Mucosa of stomach (tissue), 1 donor: Measurements from ENCODE around the gene OTOP1.
"Not testable (repeated sequence)": the region's sequence is repeated elsewhere in the genome, so short reads cannot be mapped to it uniquely, and the experiment has no call there.

Experiments used
- H3K27me3 ChIP-seq: one replicate; pipeline ENCODE4 v1.7.0; 2013; ENCODE audit warnings: mild to moderate bottlenecking, low read length; ENCODE audit not compliant: control insufficient read depth, insufficient read depth
- H3K36me3 ChIP-seq: one replicate; pipeline ENCODE4 v1.7.0; 2013; ENCODE audit warnings: low read length; ENCODE audit not compliant: control insufficient read depth, insufficient read depth
- H3K4me1 ChIP-seq: one replicate; pipeline ENCODE4 v1.7.0; 2013; ENCODE audit warnings: mild to moderate bottlenecking, low read length; ENCODE audit not compliant: control insufficient read depth, insufficient read depth
- H3K4me3 ChIP-seq: one replicate; pipeline ENCODE4 v1.7.0; 2013; ENCODE audit warnings: low read length
- H3K9ac ChIP-seq: one replicate; pipeline ENCODE4 v1.7.0; 2013; ENCODE audit warnings: mild to moderate bottlenecking, low read length, moderate library complexity
- H3K9me3 ChIP-seq: one replicate; pipeline ENCODE4 v1.7.0; 2013; ENCODE audit warnings: mild to moderate bottlenecking, low read length, moderate library complexity; ENCODE audit not compliant: control insufficient read depth
- donor health status: Pancreatic carcinoma.

The OTOP1 gene

DNA sequence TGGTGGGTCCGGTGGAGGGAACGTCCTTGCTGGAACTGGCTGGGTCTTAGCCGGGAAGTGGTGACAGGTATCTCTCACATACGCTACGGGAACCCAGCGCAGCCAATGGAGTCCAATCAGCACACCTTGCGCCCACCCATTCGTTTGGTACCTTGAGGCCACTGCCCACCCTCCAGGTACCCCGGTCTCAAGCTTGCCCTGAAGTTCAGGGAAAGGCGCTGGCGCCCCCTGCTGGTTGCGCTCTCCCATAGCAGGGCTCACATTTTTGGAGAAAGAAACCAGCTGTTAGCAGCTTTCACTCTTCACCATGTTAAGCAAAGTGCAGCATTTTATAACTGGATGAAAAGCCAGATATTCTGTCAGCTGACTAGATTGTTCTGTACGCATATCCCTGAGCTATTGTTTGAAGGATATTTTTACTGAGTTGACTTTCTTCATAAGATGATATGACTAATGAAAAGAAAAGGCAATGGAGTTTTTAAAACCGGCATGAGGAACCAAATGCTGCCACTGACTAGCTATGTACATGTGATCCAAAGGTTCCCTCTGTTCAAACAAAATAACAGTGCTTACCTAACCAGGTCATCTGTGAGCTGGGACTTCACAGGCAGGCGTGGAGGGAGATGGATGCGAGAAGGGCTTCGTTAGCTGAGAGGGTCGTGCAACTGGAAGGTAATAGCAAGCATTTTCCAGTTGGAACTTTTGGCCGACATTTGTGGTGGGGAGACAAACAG lies 43.7 kb downstream of the OTOP1 start:
- H3K36me3 ChIP-seq = no peaks in the 10 kb centered on the region
- peaks cover 4% of the 10 kb centered on the region for H3K4me1 ChIP-seq
- H3K9me3 ChIP-seq = no peaks in the 10 kb centered on the region
- H3K27me3 ChIP-seq = no peaks in the 10 kb centered on the region
- H3K4me3 ChIP-seq = no peak overlapping the region
- H3K9ac ChIP-seq = no peak overlapping the region

DNA sequence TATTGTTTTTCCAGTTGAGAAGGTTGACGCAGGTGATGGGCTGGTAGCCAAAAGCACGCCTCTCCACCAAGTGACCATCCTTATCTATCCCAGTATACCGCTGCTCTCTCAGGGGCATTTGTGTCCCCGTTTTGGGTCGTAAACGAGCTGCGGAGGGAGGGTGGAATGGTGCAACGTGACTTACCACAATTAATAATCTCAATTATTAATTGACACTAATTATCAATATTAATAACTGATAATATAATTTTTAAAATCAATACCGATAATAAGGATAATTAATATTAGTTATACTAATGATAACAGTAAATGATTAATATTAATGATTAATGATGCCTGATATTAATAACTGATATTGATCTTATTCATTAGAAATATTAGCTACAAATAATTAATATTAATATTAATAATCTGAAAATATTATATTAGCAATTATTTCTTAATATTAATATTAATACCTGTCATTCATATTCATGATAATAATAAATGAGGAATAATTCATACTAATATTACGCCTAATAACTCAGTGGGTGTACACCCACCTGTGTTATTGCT lies 56.1 kb downstream of the OTOP1 start:
- Histone ChIP-seq H3K9me3 (no peaks in the 10 kb centered on the region), H3K36me3 (no peaks in the 10 kb centered on the region), H3K9ac (no peak overlapping the region), H3K27me3 (no peaks in the 10 kb centered on the region), H3K4me3 (no peak overlapping the region), H3K4me1 (no peaks in the 10 kb centered on the region)

DNA sequence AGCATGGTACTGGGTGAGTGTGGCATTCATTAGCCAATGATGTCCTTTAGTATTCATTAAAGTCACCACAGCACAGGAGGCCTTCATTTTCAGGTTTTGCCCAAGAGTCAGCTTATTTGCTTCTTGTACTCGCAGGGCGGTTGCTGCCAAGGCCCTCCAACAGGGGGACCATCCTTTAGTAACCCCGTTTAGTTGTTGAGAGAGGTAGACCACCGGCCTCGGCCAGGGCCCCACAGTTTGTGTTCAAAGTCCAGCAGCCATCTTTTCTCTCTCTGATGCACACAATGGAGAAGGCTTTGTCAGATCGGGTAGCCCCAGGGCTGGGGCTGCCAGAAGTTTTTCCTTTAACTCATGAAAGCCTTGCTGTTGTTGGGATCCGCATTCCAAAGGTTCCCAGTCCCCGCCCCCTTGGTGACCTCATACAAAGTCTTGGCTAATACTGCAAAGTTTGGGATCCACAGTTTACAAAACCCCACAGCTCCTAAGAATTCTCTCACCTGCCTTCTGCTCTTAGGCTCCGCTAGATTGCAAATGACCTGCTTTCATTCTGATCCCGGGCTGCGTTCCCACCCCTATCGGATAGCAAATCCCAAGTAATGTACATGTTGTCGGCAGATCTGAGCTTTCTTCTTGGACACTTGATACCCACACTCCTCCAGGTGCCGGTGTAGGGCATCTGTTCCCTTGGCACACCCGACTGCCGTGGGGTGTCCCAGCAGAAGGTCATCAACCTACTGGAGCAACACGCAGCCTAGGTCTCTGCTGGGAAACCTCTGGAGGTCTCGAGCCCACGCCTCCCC lies 58.5 kb downstream of the OTOP1 start:
- not testable (repeated sequence) for H3K4me3 ChIP-seq, H3K27me3 ChIP-seq, H3K4me1 ChIP-seq, H3K36me3 ChIP-seq, H3K9ac ChIP-seq, H3K9me3 ChIP-seq

DNA sequence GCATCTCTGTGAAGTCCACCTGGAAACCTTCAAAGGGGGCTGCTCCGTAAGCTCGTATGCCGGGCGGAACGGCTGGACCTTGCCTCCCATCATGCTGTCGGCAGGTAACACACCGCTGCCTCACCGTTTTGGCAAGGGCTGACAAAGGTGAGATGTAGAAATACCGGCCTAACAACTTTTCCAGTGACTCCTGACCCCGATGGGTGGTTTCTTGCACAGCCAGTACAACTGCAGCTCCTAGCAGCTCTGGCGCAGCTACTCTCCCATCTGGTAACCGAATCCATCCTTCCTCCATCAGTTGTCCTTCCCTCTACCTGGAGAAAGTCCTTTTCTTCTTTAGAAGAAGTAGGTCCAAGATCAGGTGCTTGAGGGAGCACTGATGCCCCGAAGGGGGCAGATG lies 59.7 kb downstream of the OTOP1 start:
- H3K9ac ChIP-seq, H3K4me3 ChIP-seq, H3K36me3 ChIP-seq, H3K27me3 ChIP-seq, H3K9me3 ChIP-seq: not testable (repeated sequence)
- peaks cover 15% of the 10 kb centered on the region for H3K4me1 ChIP-seq

DNA sequence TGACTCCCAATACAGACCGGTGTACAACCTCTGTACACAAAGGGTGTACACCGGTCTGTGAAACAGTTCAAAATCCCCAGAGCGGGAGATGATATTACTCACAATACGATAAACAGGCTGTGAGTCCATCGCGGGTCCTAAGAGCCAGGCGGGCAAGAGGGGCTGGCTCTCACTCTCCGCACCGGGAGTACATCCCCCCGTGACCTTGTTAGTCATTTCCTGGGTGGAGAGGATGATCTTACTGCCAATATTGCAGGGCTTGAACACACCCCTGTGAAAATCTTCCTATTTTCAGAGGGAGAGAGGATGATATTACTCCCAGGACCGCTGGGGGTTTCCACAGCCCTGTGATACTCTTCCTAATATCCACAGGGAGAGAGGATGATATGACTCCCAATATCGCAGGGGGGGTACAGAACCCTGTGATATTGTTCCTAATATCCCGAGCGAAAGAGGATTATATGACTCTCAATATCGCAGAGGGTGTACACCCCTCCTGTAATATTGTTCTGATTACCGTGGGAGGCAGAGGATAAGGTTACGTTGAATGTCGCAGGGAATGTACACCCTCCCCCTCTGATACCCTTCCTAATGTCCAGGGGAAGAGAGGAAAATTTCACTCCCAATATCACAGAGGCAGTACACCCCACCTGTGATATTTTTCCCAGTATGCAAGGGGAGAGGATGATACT lies 60.9 kb downstream of the OTOP1 start:
- H3K36me3 ChIP-seq = not testable (repeated sequence)

DNA sequence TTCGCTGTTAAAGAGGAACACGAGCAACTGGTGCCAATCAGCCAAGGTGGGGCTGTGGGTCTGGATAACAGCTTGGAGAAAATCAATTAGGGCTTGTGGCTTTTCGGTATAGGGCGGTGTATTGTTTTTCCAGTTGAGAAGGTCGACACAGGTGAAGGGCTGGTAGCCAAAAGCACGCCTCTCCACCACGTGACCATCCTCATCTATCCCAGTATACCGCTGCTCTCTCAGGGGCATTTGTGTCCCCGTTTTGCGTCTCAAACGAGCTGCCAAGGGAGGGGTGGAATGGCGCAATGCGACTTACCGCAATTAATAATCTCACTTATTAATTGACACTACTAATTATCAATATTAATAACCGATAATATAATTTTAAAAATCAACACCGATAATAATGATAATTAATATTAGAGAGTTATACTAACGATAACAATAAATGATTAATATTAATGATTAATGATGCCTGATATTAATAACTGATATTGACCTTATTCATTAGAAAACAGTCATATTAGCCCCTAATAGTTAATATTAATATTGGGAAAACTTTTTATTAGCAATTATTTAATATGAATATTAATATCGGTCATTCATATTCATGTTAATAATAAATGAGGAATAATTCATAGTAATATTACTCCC lies 62.1 kb downstream of the OTOP1 start:
- not testable (repeated sequence) for H3K27me3 ChIP-seq, H3K36me3 ChIP-seq, H3K9me3 ChIP-seq, H3K4me3 ChIP-seq, H3K9ac ChIP-seq
- peaks cover 28% of the 10 kb centered on the region for H3K4me1 ChIP-seq

More for the DNA sequence above, 60.9 kb downstream of the OTOP1 start:
- not testable (repeated sequence) for H3K4me3 ChIP-seq, H3K9ac ChIP-seq, H3K27me3 ChIP-seq, H3K9me3 ChIP-seq
- peaks cover 23% of the 10 kb centered on the region for H3K4me1 ChIP-seq

DNA sequence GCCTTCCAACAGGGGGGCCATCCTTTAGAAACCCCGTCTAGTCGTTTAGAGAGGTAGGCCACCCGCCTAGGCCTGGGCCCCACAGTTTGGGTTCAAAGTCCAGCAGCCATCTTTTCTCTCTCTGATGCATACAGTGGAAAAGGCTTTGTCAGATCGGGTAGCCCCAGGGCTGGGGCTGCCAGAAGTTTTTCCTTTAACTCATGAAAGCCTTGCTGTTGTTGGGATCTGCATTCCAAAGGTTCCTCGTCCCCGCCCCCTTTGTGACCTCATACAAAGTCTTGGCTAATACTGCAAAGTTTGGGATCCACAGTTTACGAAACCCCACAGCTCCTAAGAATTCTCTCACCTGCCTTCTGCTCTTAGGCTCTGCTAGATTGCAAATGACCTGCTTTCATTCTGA lies 64.5 kb downstream of the OTOP1 start:
- H3K9me3 ChIP-seq, H3K9ac ChIP-seq, H3K27me3 ChIP-seq, H3K4me3 ChIP-seq, H3K36me3 ChIP-seq: not testable (repeated sequence)
- peaks cover 28% of the 10 kb centered on the region for H3K4me1 ChIP-seq

DNA sequence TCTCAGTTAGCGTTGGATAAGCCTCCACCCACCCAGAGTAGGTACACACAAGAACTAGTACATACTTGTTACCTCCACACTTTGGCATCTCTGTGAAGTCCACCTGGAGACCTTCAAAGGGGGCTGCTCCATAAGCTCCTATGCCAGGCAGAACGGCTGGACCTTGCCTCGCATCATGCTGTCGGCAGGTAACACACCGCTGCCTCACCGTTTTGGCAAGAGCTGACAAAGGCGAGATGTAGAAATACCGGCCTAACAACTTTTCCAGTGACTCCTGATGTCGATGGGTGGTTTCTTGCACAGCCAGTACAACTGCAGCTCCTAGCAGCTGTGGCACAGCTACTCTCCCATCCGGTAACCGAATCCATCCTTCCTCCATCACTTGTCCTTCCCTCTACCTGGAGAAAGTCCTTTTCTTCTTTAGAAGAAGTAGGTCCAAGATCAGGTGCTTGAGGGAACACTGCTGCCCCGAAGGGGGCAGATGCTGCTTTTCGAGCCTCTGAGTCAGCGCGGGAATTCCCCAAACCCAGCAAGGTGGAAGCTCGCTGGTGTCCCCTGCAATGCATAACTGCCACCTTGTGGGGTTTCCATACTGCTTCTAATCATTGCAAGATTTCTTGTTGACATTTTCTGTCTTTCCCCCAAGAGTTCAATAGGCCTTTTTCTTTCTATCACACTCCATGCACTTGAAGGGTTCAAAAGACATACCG lies 65.6 kb downstream of the OTOP1 start:
- not testable (repeated sequence) for H3K9me3 ChIP-seq, H3K27me3 ChIP-seq, H3K9ac ChIP-seq, H3K36me3 ChIP-seq, H3K4me3 ChIP-seq
- H3K4me1 ChIP-seq = peaks cover 28% of the 10 kb centered on the region

DNA sequence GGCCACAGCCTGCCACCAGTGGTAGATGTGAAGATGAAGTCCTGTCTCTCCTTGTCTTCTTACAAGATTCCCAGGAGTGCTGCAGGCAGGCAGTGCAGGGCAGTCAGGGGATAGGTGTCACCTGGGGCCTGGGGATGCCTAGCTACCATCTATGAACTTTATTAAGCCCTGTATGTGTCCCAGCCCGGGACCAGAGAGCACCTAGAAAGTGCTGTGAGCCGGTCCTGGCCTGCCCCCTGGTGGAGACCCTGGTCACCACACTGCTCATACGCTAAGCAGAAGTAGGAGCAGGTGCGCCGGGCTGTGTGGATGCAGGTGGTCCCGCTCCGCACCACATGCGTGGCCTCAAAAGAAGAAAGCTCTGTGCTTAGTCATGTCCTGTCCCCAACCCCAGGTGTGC lies 81.1 kb downstream of the OTOP1 start:
- not testable (repeated sequence) for H3K4me3 ChIP-seq, H3K27me3 ChIP-seq, H3K4me1 ChIP-seq, H3K9ac ChIP-seq, H3K9me3 ChIP-seq, H3K36me3 ChIP-seq

DNA sequence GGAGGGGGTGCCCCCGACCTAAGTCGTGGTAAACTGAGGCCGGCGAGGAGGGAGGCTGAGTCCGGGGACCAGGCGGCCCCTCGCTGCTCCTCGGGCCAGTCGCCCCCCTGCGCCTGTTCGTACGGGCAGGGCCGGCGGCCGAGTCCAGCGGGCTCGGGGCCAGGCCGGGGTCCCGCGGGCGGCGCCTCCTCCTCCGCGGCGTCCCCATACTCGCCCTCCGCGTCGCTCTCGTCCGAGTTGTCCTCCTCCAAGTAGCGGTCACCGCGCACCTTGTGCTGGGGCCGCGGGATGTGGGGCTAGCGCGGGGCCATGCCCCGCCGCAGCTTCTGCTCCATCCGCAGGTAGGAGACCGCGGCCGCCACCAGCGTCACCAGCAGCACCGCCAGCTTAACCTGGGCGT lies 83.4 kb downstream of the OTOP1 start:
- H3K27me3 ChIP-seq, H3K9me3 ChIP-seq, H3K9ac ChIP-seq, H3K36me3 ChIP-seq, H3K4me3 ChIP-seq, H3K4me1 ChIP-seq: not testable (repeated sequence)

DNA sequence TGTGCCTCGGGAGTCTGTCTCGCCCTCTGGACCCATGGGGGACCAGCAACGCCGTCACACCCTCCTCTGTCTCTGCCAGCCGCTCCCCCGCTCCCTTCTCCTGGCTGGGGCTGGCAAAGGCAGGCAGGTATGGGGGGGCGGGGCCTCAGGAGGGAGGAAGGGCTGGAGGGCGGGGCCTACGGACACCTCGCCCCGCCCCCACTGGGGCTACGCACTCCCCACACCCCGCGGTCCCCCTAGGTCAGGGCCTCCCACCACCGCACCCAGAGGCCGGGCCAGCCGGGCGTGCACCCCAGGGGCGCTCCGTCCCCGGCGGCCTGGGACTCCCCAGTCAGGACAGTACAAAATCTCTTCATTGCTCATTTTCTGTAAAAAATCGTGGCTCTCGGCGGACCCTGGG lies 84.0 kb downstream of the OTOP1 start:
- H3K9ac ChIP-seq, H3K9me3 ChIP-seq, H3K4me1 ChIP-seq, H3K4me3 ChIP-seq, H3K36me3 ChIP-seq, H3K27me3 ChIP-seq: not testable (repeated sequence)
